ENCODE data around the gene LAMA3.

Gene LAMA3

DNA sequence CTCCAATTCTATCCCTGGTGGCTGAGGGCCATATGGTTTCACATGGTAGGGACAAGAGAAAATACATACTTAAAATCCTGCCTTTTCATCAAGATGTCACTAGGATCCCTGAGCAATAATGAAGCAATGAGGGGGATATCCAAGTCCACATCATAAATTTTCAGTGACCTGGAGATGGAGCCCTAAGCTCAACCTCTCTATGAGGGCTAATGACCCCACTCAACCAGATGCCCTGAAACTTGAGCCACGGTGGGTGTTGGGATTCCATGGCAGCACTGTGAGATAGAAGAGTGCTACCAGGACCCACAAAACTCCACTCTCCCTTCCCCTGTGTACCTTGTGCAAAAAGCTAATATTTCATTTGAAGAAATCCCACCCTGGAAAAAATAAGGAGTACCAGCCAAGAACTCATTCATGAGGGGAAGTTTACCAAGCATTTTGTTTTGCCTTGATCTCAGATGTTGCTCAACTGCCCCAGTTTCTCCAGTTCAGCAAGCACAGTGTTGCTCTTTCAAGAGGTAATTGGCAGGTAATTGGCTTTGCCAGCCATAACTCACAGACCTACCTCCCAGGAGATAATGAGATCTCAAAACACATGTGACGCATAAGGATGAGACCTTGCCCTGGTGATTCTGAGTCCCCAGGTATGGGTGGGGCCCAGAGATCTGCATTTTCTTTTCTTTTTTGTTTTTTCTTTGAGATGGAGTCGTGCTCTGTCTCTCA lies 274.4 kb downstream of the LAMA3 start:
- FAIRE-seq (no peak), DNase-seq (ENCODE audit: insufficient read length, low spot score) (no peak)

GRCh38 chr18:23964282-23965238 lies 275.3 kb downstream of the LAMA3 start:
- FAIRE-seq (no peak), DNase-seq (ENCODE audit: insufficient read length, low spot score) (no peak)

- no peak for DNase-seq (ENCODE audit: insufficient read length, low spot score)
- FAIRE-seq = no peak
Observed at GRCh38 chr18:23966909-23967308, 277.7 kb downstream of the LAMA3 start.

DNA sequence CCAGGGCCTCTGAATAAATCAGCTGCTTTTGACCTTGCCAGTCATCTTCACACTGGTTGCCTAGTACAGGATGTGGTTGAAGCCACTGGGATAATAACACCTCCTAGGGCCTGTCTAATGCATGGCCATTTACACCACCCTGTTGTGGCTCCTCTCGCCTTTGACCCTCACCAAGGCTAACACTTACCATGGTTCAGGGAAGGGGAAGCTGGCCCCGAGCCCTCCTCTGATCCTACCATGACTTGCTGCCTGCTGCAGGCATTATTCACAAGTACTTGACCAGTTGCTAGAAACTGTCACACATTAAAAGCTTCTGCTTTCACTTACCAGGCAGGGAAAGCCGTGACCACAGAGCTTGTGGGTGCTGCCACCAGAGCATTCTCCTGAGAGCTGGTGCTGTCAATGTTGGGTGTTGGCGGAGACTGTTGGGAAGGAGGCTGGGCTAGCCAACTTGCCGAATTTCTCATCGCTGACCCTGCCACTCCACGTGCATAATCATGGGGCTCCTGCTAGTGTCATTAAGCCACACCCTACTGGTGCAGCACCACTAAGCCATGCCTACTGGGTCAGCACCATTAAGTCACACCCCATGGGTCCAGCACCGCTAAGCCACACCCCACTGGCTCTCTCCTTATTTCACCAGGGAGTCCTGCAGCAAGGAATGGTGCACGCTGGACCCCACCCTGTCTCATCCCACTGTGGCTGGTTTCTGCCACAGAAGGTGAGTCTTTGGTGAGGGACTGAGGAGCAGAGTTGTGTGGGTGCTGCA lies 278.3 kb downstream of the LAMA3 start:
- FAIRE-seq = peak; percentile 90
- DNase-seq (ENCODE audit: insufficient read length, low spot score) = no peak

- no peak for DNase-seq (ENCODE audit: insufficient read length, low spot score)
- no peak for FAIRE-seq
Observed at GRCh38 chr18:23968638-23969604, 279.7 kb downstream of the LAMA3 start.

- DNase-seq (ENCODE audit: insufficient read length, low spot score) (no peak), FAIRE-seq (no peak)
Observed at GRCh38 chr18:23969664-23970063, 280.4 kb downstream of the LAMA3 start.

GRCh38 chr18:23970161-23971096 lies 281.2 kb downstream of the LAMA3 start:
- FAIRE-seq (no peak), DNase-seq (ENCODE audit: insufficient read length, low spot score) (no peak)

GRCh38 chr18:23971097-23971440 lies 281.8 kb downstream of the LAMA3 start:
- FAIRE-seq (no peak), DNase-seq (ENCODE audit: insufficient read length, low spot score) (no peak)

DNA sequence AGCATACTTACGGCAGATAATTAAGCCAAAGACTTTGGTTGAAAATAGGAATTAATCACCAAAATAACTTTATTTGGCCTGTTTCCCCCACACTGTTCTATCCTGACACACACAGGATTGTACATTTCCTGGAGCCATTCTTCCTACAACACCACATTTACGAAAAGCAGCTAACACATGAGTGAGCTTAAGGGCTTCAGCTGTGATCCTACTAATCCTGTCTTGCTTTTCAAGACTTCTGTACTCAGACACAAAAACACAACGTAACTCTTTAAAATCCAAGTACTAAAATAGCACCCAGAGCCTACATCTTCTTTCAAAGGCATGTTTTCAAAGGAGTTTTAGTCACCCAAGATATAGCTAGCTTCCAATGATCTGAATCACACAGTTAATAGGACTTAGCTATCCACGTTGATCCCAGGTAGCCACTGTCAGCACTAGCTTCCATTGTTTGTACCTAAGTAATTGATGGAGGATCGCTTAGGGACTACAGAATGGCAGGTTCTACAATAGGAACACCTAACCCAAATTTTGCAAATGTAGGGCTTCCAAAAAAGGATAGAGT lies 282.5 kb downstream of the LAMA3 start:
- FAIRE-seq (no peak), DNase-seq (ENCODE audit: insufficient read length, low spot score) (no peak)

DNA sequence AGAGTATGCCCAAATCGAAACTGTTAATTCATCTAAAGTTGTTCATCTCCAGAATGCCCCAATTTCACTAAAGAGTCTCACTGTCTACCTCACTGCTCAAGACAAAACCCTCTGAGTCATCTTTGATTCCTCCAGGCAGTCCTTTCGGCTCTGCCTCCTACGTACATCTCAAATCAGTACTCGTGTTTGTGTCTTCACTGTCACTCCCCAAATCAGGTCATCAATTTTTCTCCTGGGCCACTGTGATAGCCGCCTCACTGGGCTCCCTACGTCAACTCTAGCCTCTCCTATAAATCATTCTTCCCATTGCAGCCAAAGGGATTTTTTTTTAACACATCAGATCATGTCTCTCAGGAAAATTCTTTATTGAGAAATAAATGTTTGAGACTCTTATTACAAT lies 283.2 kb downstream of the LAMA3 start:
- FAIRE-seq (no peak), DNase-seq (ENCODE audit: insufficient read length, low spot score) (no peak)

DNA sequence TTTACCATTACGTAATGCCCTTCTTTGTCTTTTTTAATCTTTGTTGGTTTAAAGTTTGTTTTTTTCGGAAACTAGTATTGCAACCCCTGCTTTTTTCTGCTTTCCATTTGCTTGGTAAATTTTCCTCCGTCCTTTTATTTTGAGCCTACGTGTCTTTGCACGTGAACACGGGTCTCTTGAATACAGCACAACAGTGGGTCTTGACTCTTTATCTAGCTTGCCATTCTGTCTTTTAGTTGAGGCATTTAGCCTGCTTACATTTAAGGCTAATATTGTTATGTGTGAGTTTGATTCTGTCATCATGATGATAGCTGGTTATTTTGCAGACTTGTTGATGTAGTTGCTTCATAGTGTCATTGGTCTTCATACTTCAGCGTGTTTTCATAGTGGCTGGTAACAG lies 287.9 kb downstream of the LAMA3 start:
- FAIRE-seq (no peak), DNase-seq (ENCODE audit: insufficient read length, low spot score) (no peak)

DNA sequence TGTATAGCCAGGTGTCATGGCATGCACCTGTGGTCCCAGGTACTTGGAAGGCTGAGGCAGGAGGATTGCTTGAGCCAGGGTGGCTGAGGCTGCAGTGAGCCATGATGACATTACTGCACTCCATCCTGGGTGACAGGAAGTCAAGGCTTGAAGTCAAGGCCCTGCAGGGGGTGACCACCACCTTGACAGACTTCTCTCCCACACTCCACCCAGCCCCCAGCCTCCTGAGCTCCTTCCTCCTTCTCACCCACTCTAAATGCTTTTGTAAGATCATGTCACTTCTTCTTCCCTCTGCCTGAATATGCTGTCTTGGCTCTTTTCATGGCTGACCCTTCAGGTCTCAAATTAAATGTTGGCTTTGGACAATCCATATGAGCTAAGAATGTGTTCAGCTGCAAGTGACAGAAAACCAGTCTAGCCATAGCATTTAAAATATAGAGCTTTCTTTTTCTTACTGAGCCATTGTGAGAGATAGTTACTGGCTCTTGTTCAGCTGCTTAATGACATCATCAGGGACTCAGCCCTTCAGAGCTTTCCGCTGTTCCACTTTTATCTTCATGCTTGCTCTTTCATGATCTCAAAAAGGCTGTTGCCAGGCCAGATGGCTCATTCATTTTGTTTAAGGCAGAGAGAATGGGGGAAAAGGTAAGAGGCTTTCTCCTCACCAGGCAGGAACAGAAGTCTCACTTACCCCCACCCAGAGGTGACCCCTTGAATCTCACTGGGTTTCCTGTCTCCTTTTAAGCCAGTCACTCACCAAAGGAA lies 288.6 kb downstream of the LAMA3 start:
- no peak for FAIRE-seq
- no peak for DNase-seq (ENCODE audit: insufficient read length, low spot score)

- no peak for DNase-seq (ENCODE audit: insufficient read length, low spot score)
- peak; percentile 40 for FAIRE-seq
Observed at GRCh38 chr18:23981369-23981980, 292.2 kb downstream of the LAMA3 start.

DNA sequence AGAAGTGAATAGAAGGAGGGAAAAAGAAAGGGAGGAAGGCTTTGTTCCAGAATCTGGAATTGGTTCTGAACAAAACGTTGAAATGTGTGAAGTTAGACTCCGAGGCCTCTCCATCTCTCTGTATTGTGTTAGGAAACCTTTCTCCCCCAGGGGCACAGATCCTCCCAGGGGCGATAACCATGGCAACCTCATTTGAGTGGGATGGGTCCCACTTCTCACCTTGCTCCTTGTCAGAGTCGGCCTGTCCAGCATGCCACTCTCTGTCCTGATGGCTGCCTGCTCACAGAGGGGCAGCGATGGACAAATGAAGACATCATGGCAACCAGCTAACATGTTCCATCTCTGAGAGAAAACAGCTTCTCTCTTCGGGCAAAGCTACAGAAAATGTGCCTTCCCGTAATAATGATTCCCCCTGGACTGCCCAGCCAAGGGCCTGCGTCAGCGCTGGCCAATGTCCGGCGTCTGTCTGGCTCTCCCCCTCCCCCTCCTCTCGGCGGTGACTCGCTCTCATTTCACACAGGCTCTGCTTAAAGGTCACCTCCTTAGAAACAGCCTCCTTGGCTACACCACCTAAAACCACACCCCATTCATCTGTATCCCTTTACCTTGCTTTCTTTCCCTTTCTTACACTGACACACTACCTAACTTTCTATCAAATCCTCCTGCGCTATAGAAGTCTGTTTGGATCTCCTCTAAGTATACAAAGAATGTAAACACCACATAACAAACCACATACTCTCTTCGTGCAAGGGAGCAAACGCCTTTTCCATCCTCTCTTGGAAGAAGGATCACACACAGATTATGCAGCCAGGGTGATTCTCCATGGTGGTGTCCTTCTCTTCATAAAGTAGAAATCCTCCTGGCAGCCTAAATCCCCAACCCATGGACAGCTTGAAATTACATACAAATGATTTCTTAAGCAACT lies 293.2 kb downstream of the LAMA3 start:
- FAIRE-seq (no peak), DNase-seq (ENCODE audit: insufficient read length, low spot score) (no peak)

GRCh38 chr18:23983112-23983511 lies 293.9 kb downstream of the LAMA3 start:
- FAIRE-seq (no peak), DNase-seq (ENCODE audit: insufficient read length, low spot score) (no peak)

- DNase-seq (ENCODE audit: insufficient read length, low spot score) (no peak), FAIRE-seq (no peak)
Observed at GRCh38 chr18:23986600-23987359, 297.5 kb downstream of the LAMA3 start.

Data from GM19239 (cell line).